Tongue (tissue), 2 donors: ENCODE measurements around the gene ERO1B. TPM values are rescaled to one million over a fixed set of nuclear protein-coding genes. Genes with fewer than 3 reads are reported as not detected.
"Not testable (repeated sequence)": the region's sequence is repeated elsewhere in the genome, so short reads cannot be mapped to it uniquely, and the experiment has no call there.

ENCODE experiments used
- DNase-seq: peaks from one replicate; pipeline ENCODE4 v3.0.0-alpha.2; 2015
- total RNA-seq: library from RNA; depleted of rRNA; stranded (reverse); fragments of >200 nt; gene quantifications from one replicate; pipeline ENCODE4 v1.2.3, GENCODE V29; 2014

Gene ERO1B
- total RNA-seq, 1 donor from 2014 or later: 5.5 TPM

GRCh38 chr1:236251587-236251986, 30.2 kb downstream of the ERO1B start:
- DNase-seq: no peak

GRCh38 chr1:236247286-236247685, 34.5 kb downstream of the ERO1B start:
- DNase-seq: no peak

GRCh38 chr1:236242568-236242967, 39.2 kb downstream of the ERO1B start:
- DNase-seq: no peak

GRCh38 chr1:236240675-236241074, 41.1 kb downstream of the ERO1B start:
- no peak for DNase-seq

- no peak for DNase-seq
Observed at GRCh38 chr1:236239092-236239585, 42.6 kb downstream of the ERO1B start.

GRCh38 chr1:236235116-236235515, 46.6 kb downstream of the ERO1B start:
- no peak for DNase-seq

GRCh38 chr1:236228411-236228810, 53.3 kb downstream of the ERO1B start:
- DNase-seq: no peak

GRCh38 chr1:236222632-236223031, 59.1 kb downstream of the ERO1B start:
- no peak for DNase-seq

- DNase-seq: no peak
Observed at GRCh38 chr1:236220473-236220872, 61.3 kb downstream of the ERO1B start.

GRCh38 chr1:236214761-236215160, 67.0 kb downstream of the ERO1B start:
- no peak for DNase-seq

- DNase-seq: no peak
Observed at GRCh38 chr1:236213534-236213933, 68.2 kb downstream of the ERO1B start.

- DNase-seq: no peak
Observed at GRCh38 chr1:236211815-236212214, 69.9 kb downstream of the ERO1B start.

GRCh38 chr1:236209713-236210112, 72.0 kb downstream of the ERO1B start:
- DNase-seq: no peak

GRCh38 chr1:236209185-236209584, 72.6 kb downstream of the ERO1B start:
- DNase-seq: no peak

GRCh38 chr1:236207569-236207968, 74.2 kb downstream of the ERO1B start:
- no peak for DNase-seq

GRCh38 chr1:236207121-236207520, 74.6 kb downstream of the ERO1B start:
- peak; percentile 18 for DNase-seq

GRCh38 chr1:236206548-236206947, 75.2 kb downstream of the ERO1B start:
- peak; percentile 2 for DNase-seq

GRCh38 chr1:236204656-236205055, 77.1 kb downstream of the ERO1B start:
- no peak for DNase-seq

- DNase-seq: no peak
Observed at GRCh38 chr1:236204039-236204438, 77.7 kb downstream of the ERO1B start.

- no peak for DNase-seq
Observed at GRCh38 chr1:236201786-236202185, 80.0 kb downstream of the ERO1B start.

GRCh38 chr1:236200925-236201324, 80.8 kb downstream of the ERO1B start:
- no peak for DNase-seq

- no peak for DNase-seq
Observed at GRCh38 chr1:236193184-236193583, 88.6 kb downstream of the ERO1B start.

- not testable (repeated sequence) for DNase-seq
Observed at GRCh38 chr1:236188084-236188483, 93.7 kb downstream of the ERO1B start.

- DNase-seq: not testable (repeated sequence)
Observed at GRCh38 chr1:236186471-236186870, 95.3 kb downstream of the ERO1B start.

GRCh38 chr1:236185687-236186086, 96.1 kb downstream of the ERO1B start:
- no peak for DNase-seq
